ENCODE results near the gene AMN.

Gene AMN

GRCh38 chr14:102965282-102965681, 42.8 kb downstream of the AMN start:
- in situ Hi-C loops (cut with HindIII; ENCODE audit: low sequenced_read_pairs): no loop called here

GRCh38 chr14:102965971-102966655, 43.6 kb downstream of the AMN start:
- in situ Hi-C loops (cut with HindIII; ENCODE audit: low sequenced_read_pairs): no loop called here

- in situ Hi-C loops (cut with HindIII; ENCODE audit: low sequenced_read_pairs): no loop called here
These were observed 44.4 kb downstream of the AMN start for GRCh38 chr14:102966681-102967505.

GRCh38 chr14:102967506-102967795, 45.0 kb downstream of the AMN start:
- in situ Hi-C loops (cut with HindIII; ENCODE audit: low sequenced_read_pairs): no loop called here

GRCh38 chr14:102968306-102968705, 45.8 kb downstream of the AMN start:
- in situ Hi-C loops (cut with HindIII; ENCODE audit: low sequenced_read_pairs): no loop called here

- in situ Hi-C loops (cut with HindIII; ENCODE audit: low sequenced_read_pairs): no loop called here
These were observed 46.8 kb downstream of the AMN start for GRCh38 chr14:102969060-102969791.

GRCh38 chr14:102969901-102970300, 47.4 kb downstream of the AMN start:
- in situ Hi-C loops (cut with HindIII; ENCODE audit: low sequenced_read_pairs): no loop called here

GRCh38 chr14:102970496-102970895, 48.0 kb downstream of the AMN start:
- in situ Hi-C loops (cut with HindIII; ENCODE audit: low sequenced_read_pairs): no loop called here

GRCh38 chr14:102971314-102971713, 48.9 kb downstream of the AMN start:
- in situ Hi-C loops (cut with HindIII; ENCODE audit: low sequenced_read_pairs): no loop called here

GRCh38 chr14:102971836-102972606, 49.6 kb downstream of the AMN start:
- in situ Hi-C loops (cut with HindIII; ENCODE audit: low sequenced_read_pairs): no loop called here

- in situ Hi-C loops (cut with HindIII; ENCODE audit: low sequenced_read_pairs): no loop called here
These were observed 51.3 kb downstream of the AMN start for GRCh38 chr14:102973706-102974285.

- in situ Hi-C loops (cut with HindIII; ENCODE audit: low sequenced_read_pairs): loop anchor here (5.0 kb wide), 1 partner anchor 33 kb away; no protein-coding TSS in a partner anchor
These were observed 53.2 kb downstream of the AMN start for GRCh38 chr14:102975662-102976061.

- in situ Hi-C loops (cut with HindIII; ENCODE audit: low sequenced_read_pairs): loop anchor here (5.0 kb wide), 1 partner anchor 35 kb away; no protein-coding TSS in a partner anchor
These were observed 55.0 kb downstream of the AMN start for GRCh38 chr14:102977475-102977874.

- in situ Hi-C loops (cut with HindIII; ENCODE audit: low sequenced_read_pairs): loop anchor here (5.0 kb wide), 1 partner anchor 37 kb away; no protein-coding TSS in a partner anchor
These were observed 56.9 kb downstream of the AMN start for GRCh38 chr14:102979406-102979805.

GRCh38 chr14:102980409-102980810, 57.9 kb downstream of the AMN start:
- in situ Hi-C loops (cut with HindIII; ENCODE audit: low sequenced_read_pairs): no loop called here
